HFF-Myc (cell line): Measurements from ENCODE around the gene GPR156.
A peak's percentile ranks its signal among the peaks of the same experiment; 100 is the strongest.

Source experiments
- DNase-seq: peaks from one replicate; pipeline ENCODE4 v3.0.0-alpha.2; 2011; ENCODE audit warnings: low read depth; ENCODE audit errors: extremely low read depth
- H3K4me3 ChIP-seq: replicated peaks from 2 replicates; pipeline ENCODE4 v1.5.1; 2011; ENCODE audit warnings: low read depth, mild to moderate bottlenecking, control low read depth, low read length
- TF ChIP-seq, protein P1 (sequence below): IDR thresholded peaks from 2 replicates; pipeline ENCODE4 v1.5.1; 2012; ENCODE audit warnings: mild to moderate bottlenecking, low read depth, low read length, control low read depth; ENCODE audit errors: missing control alignments

Gene GPR156

DNA sequence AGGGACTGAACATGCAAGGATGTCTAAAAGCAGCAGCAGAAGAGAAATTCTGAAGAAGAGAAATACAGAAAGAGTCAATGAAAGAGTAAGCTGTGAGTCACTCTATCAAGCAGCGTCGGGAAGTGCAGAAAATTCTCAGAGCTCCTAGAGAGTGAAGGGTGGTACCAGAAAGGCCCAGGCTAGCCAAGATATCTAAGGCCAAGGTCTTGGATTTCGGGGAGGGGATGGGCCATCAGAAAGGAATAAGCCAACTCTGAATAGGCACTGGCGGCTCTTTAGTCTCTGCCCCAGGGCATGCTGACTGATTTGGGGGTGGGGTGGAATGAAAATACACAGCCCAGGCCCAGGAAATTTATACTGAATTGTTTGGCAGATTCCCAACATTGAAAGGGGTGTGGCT, 70.8 kb downstream of the GPR156 start:
- TF ChIP-seq, protein P1, sequence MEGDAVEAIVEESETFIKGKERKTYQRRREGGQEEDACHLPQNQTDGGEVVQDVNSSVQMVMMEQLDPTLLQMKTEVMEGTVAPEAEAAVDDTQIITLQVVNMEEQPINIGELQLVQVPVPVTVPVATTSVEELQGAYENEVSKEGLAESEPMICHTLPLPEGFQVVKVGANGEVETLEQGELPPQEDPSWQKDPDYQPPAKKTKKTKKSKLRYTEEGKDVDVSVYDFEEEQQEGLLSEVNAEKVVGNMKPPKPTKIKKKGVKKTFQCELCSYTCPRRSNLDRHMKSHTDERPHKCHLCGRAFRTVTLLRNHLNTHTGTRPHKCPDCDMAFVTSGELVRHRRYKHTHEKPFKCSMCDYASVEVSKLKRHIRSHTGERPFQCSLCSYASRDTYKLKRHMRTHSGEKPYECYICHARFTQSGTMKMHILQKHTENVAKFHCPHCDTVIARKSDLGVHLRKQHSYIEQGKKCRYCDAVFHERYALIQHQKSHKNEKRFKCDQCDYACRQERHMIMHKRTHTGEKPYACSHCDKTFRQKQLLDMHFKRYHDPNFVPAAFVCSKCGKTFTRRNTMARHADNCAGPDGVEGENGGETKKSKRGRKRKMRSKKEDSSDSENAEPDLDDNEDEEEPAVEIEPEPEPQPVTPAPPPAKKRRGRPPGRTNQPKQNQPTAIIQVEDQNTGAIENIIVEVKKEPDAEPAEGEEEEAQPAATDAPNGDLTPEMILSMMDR: no peak
- DNase-seq: no peak
- H3K4me3 ChIP-seq: no peak overlapping the region

DNA sequence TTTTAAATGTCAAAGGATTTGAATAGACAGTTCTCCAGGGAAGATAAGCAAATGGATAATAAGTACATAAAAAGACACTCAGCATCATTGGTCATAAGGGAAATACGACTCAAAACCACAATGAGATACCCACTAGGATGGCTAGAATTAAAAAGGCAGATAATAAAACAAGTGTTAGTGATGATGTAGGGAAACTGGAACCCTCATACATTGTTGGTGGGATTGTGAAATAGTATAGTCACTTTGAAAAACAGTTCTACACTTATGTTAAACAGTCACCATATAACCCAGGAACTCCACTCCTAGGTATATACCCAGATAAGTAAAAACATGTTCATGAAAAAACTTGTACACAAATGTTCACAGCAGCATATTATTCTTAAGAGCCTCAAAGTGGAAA, 72.5 kb downstream of the GPR156 start:
- DNase-seq: no peak
- TF ChIP-seq, protein P1: no peak
- H3K4me3 ChIP-seq: no peak overlapping the region

DNA sequence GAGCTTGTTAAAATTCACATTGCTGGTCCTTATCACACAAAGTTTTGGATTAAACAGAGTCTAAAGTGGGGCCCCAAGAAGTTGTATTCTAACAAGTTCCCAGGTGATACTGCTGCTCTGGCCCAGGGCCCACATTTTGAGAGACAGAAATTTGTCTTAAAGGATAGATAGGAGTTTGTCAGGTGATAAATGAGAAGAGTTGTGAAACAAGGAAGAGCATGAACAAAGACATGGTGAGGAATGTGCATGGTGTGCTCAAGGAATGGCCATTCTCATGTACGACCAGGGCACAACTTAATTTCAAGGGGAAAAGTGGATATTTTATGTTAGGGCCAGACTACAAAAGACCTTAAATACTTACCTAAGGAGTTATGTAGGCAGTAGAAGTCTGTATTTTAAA, 75.6 kb downstream of the GPR156 start:
- DNase-seq: no peak
- no peak overlapping the region for H3K4me3 ChIP-seq
- TF ChIP-seq, protein P1: no peak

DNA sequence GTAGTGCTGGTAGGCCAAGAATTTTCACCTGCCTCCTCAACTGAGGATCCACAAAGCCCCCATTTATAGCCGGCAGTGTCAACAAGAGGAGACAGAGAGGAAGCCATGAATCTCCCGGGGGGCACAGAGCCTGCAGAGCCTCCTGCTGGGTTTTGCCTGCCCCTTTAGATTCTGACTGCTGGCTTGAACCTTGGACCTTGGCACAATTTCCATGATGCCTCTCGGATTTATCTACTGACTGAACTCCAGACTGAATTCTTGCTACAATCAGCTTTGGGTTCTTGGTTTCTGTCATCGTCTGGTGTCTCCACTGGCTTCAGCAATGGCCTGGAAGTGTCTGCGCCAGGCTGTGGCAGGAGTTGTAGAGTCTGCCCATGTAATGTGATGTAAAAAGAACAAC, 80.7 kb downstream of the GPR156 start:
- TF ChIP-seq, protein P1: no peak
- no peak for DNase-seq
- no peak overlapping the region for H3K4me3 ChIP-seq

DNA sequence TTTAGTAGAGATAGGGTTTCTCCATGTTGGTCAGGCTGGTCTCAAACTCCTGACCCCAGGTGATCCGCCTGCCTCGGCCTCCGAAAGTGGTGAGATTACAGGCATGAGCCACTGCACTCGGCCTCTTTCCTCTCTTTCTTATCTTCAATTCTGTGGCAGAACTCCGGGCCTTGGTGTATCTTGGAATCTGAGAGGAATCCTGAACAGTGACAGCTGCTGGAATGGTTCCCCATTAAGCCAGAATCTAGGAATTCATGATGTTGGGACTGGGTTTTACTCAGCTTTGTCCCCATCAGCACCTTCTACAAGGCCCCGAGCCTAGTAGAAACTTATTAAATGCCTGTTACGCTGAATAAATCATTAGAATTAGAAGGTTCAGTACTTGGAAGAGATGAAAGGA, 81.4 kb downstream of the GPR156 start:
- no peak overlapping the region for H3K4me3 ChIP-seq
- TF ChIP-seq, protein P1: no peak
- DNase-seq: no peak

DNA sequence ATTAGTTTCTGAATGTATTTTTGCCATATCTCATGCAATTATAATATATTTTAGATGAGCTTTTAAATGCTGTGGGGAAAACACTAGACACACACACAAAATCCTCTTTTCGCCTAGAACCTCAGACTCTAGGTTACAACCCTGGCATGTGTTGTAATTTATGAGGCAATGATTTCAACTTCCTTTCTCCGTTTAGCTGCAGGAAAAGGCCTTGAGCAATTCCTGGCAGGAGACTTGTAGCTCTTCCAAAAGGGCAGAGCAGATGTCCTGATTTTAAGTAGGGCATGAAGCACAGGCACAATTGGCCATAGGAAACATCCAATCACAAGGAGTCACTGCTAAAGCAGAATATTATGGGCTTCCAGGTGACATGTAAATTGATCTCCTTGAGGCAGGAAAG, 82.0 kb downstream of the GPR156 start:
- TF ChIP-seq, protein P1: no peak
- DNase-seq: peak; percentile 60
- H3K4me3 ChIP-seq: no peak overlapping the region

DNA sequence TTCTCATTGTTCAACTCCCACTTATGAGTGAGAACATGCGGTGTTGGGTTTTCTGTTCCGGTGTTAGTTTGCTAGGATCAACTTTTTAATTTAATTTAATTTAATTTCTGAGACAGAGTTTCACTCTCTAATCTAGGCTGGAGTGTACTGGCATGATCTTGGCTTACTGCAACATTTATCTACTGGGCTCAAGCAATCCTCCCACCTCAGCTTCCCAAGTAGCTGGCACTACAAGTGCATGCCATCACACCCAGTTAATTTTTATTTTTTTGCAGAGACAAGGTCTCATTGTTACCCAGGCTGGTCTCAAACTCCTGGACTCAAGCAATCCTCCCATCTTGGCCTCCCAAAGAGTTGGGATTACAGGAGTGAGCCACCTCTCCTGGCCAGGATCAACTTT, 82.7 kb downstream of the GPR156 start:
- TF ChIP-seq, protein P1: no peak
- no peak for DNase-seq
- no peak overlapping the region for H3K4me3 ChIP-seq
